Fibroblast of villous mesenchyme (primary cell): Measurements from ENCODE around the gene CFAP74. TPM values are rescaled to one million over a fixed set of nuclear protein-coding genes. Genes with fewer than 3 reads are reported as not detected.

Experiments used
- DNase-seq: peaks from one replicate; pipeline ENCODE4 v3.0.0-alpha.2; 2010; ENCODE audit warnings: low read depth
- H3K4me3 ChIP-seq: 2 replicates; pipeline ENCODE4 v1.5.1; 2011; ENCODE audit warnings: low read depth, mild to moderate bottlenecking, low read length
- total RNA-seq: library from RNA; depleted of rRNA; stranded (reverse); fragments of >200 nt; gene quantifications from 2 replicates; pipeline ENCODE4 v1.2.3, GENCODE V29; 2012
- TF ChIP-seq, protein P1 (sequence below): IDR thresholded peaks from 2 replicates; pipeline ENCODE4 v1.5.1; 2012; ENCODE audit warnings: low read depth, mild to moderate bottlenecking, low read length; ENCODE audit not compliant: insufficient read depth

Gene CFAP74
- total RNA-seq, 1 donor = not detected

DNA sequence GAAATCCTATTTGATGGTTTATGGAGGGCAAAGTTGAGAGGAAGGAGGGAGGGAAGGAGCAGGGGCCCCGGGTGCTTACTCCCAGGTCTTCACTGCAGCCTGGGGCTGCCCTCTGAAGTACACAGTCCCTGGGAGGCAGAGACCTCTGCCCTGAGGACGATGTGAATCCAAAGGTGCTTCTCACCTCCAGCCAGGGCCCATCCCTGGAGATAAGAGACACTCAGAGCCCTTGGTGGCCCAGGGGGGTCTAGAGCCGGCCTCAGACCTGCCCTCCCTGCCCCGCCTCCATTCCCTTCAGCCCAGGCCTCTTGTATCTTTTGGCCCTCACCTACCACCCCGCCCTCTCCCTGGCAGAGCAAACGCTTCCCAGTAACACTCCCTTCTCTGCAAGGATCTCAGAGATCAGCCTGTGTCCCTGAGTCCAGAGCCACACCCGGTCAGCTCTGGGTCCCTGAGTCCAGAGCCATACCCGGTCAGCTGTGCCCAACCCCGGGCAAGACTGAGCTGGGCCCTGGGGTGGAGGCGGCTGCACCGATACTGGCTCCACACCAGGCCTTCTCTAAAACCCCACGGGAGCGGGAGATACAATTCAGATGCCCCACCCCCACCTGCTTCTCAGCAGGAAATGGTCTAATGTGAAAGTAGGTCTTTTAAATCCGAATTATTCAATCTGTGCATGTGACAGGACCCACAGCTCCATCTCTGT, 109.1 kb downstream of the CFAP74 start:
- TF ChIP-seq, protein P1, sequence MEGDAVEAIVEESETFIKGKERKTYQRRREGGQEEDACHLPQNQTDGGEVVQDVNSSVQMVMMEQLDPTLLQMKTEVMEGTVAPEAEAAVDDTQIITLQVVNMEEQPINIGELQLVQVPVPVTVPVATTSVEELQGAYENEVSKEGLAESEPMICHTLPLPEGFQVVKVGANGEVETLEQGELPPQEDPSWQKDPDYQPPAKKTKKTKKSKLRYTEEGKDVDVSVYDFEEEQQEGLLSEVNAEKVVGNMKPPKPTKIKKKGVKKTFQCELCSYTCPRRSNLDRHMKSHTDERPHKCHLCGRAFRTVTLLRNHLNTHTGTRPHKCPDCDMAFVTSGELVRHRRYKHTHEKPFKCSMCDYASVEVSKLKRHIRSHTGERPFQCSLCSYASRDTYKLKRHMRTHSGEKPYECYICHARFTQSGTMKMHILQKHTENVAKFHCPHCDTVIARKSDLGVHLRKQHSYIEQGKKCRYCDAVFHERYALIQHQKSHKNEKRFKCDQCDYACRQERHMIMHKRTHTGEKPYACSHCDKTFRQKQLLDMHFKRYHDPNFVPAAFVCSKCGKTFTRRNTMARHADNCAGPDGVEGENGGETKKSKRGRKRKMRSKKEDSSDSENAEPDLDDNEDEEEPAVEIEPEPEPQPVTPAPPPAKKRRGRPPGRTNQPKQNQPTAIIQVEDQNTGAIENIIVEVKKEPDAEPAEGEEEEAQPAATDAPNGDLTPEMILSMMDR = no peak
- no peak overlapping the region for H3K4me3 ChIP-seq
- no peak for DNase-seq

DNA sequence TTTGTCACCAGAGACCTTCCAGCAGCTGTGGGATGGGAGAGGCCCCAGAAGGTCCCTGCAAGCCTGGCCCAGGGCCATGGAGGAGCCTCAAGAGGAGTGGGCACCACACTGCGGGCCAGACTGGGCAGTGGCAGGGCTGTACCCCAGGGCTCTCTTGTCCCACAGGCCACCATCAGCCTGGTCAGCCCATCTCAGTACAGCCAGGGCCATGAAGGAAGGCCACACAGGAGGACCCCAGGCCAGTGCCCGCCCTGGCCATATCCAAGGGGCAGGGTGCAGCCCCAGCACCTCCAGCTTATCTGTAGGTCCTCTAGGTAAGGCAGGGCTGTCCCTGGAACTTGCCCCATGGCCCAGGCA, 109.6 kb downstream of the CFAP74 start:
- DNase-seq = no peak
- TF ChIP-seq, protein P1 = no peak
- no peak overlapping the region for H3K4me3 ChIP-seq

GRCh38 chr1:1893291-1893985, 110.1 kb downstream of the CFAP74 start:
- TF ChIP-seq, protein P1 = no peak
- no peak overlapping the region for H3K4me3 ChIP-seq
- no peak for DNase-seq

DNA sequence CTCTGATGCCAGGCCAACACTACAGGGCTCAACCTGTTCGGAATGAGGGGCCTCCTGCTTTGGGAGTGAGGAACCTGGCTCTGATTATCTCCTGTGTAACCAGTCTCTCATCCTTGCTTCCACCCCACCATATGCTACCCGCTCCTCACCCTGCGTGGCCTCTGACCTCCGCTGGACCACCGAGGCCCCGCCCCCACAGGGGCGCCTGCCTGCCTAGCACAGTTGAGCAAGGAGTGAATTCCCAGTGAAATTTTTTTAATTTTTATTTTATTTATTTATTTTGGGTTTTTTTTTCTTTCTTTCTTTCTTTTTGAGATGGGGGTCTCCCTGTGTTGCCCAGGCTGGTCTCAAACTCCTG, 110.8 kb downstream of the CFAP74 start:
- TF ChIP-seq, protein P1 = no peak
- H3K4me3 ChIP-seq = no peak overlapping the region
- DNase-seq = no peak

GRCh38 chr1:1892079-1892762, 111.4 kb downstream of the CFAP74 start:
- no peak for DNase-seq
- H3K4me3 ChIP-seq = peak overlapping the region; percentile 65
- TF ChIP-seq, protein P1 = no peak

DNA sequence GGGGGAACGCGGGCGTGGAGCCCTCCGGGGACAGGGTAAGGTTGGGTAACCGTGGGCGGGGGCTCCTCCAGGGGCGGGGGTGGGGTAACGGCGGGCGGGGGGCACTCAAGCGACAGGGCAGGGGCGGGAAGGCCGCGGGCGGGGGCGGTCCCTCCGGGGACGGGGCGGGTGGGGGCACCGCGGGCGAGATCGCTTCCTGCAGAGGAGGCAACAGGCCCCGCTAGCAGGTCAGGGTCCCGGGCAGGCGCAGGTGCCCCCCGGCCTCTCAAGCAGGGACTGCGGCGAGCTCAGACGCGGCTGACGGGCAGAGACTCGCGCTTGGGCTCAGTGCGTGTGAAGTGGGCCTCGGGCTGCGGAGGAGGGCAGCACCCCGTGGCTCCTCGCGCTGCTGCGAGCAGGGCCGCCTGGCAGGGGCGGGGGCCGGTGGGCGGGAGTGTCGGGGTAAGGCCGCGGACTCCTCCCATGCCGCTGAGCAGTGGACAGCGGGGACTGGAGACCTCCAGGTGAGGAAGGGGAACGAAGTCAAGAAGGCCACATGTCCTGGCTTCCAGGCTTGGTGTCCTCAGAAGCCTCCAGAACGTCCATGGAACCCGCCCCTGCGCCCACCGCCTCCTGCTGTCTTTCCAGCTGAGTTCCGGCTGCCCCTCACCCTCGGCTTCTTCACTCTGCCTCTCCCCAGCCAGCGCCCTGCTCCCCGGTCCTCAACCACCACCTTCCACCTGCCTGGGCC, 112.1 kb downstream of the CFAP74 start:
- TF ChIP-seq, protein P1 = no peak
- peak overlapping the region; percentile 65 for H3K4me3 ChIP-seq
- DNase-seq = peak; percentile 66
